ENCODE measurements around the gene MTHFD2. TPM values are rescaled to one million over a fixed set of nuclear protein-coding genes. Genes with fewer than 3 reads are reported as not detected.
"Not testable (repeated sequence)": the region's sequence is repeated elsewhere in the genome, so short reads cannot be mapped to it uniquely, and the experiment has no call there.

The MTHFD2 gene
- total RNA-seq, 1 donor, result 254 TPM

DNA sequence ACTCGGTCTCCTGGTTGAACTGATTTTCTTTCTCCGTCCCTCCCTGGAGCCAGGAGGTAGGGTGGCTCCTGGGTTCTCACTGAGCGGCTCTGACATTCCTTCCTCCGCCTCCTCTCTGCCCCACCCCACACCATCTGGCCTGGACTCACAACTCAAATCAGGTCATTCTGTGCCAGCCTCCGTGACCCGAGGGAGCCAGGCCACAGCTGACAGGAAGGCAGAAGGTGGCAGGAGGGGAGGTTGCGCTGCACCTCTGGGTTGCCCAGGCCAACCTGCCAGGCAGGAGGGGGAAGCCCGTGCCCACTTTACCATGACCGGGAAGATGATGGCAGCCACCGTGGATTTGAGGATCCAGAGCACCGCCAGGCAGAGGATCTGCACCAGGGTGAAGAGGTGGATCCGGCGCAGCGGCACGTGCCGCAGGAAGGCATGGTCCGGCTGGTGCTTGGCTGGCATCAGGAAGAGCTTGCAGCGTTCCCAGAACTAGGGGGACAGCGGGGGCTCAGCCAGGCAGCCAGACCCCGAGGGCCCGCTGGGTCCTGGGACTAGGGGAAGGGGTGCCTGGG, 28.3 kb downstream of the MTHFD2 start:
- no peak overlapping the region for H3K4me3 ChIP-seq (ENCODE audit: low read depth, low read length)
- DNase-seq (ENCODE audit: low read depth), result peak; percentile 26
- TF ChIP-seq, protein P1, sequence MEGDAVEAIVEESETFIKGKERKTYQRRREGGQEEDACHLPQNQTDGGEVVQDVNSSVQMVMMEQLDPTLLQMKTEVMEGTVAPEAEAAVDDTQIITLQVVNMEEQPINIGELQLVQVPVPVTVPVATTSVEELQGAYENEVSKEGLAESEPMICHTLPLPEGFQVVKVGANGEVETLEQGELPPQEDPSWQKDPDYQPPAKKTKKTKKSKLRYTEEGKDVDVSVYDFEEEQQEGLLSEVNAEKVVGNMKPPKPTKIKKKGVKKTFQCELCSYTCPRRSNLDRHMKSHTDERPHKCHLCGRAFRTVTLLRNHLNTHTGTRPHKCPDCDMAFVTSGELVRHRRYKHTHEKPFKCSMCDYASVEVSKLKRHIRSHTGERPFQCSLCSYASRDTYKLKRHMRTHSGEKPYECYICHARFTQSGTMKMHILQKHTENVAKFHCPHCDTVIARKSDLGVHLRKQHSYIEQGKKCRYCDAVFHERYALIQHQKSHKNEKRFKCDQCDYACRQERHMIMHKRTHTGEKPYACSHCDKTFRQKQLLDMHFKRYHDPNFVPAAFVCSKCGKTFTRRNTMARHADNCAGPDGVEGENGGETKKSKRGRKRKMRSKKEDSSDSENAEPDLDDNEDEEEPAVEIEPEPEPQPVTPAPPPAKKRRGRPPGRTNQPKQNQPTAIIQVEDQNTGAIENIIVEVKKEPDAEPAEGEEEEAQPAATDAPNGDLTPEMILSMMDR (IDR thresholded peaks at IDR 0.05; ENCODE audit: insufficient read depth, low read length), result no peak

DNA sequence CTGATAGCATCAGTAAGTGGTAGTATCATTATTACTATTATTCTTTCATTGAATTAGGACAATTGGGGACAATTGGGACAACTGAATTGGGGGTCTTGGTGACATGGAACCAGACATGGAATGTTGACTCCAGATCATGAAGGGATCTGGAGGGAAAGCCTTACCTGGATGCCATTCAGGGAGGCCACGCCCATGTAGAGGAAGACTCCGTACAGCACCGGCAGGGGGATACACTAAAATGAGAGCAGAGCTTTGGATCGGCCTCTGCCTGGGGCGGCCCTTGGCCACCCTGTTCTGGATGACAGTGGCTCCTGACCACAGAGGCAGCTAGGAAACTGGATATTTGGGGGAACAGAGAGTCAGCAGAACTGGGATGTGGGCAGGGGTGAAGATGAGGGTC, 29.2 kb downstream of the MTHFD2 start:
- TF ChIP-seq, protein P1 (IDR thresholded peaks at IDR 0.05; ENCODE audit: insufficient read depth, low read length), result no peak
- H3K4me3 ChIP-seq (ENCODE audit: low read depth, low read length), result no peak overlapping the region
- no peak for DNase-seq (ENCODE audit: low read depth)

- TF ChIP-seq, protein P1 (IDR thresholded peaks at IDR 0.05; ENCODE audit: insufficient read depth, low read length), result no peak
- no peak overlapping the region for H3K4me3 ChIP-seq (ENCODE audit: low read depth, low read length)
- DNase-seq (ENCODE audit: low read depth), result no peak
These were observed 30.4 kb downstream of the MTHFD2 start for GRCh38 chr2:74228772-74229171.

DNA sequence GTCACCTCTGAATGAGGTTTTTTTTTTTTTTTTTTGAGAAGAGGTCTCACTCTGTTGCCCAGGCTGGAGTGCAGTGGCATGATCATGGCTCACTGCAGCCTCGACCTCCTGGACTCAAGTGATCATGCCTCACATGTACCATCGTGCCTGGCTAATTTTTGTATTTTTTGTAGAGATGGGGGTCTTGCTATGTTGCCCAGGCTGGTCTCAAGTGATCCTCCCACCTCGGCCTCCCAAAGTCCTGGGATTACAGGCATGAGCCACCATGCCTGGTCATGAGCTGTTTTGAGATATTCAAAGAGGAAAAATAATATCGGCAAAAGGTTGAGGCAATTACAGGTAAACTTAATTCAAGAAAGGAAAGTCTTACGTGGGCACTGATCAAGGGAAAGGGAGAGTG, 31.4 kb downstream of the MTHFD2 start:
- not testable (repeated sequence) for H3K4me3 ChIP-seq (ENCODE audit: low read depth, low read length); DNase-seq (ENCODE audit: low read depth)

- H3K4me3 ChIP-seq (ENCODE audit: low read depth, low read length), result no peak overlapping the region
- TF ChIP-seq, protein P1 (IDR thresholded peaks at IDR 0.05; ENCODE audit: insufficient read depth, low read length), result no peak
- no peak for DNase-seq (ENCODE audit: low read depth)
These were observed 34.0 kb downstream of the MTHFD2 start for GRCh38 chr2:74232426-74232825.

- DNase-seq (ENCODE audit: low read depth), result no peak
- TF ChIP-seq, protein P1 (IDR thresholded peaks at IDR 0.05; ENCODE audit: insufficient read depth, low read length), result no peak
- no peak overlapping the region for H3K4me3 ChIP-seq (ENCODE audit: low read depth, low read length)
These were observed 35.2 kb downstream of the MTHFD2 start for GRCh38 chr2:74233648-74234047.

DNA sequence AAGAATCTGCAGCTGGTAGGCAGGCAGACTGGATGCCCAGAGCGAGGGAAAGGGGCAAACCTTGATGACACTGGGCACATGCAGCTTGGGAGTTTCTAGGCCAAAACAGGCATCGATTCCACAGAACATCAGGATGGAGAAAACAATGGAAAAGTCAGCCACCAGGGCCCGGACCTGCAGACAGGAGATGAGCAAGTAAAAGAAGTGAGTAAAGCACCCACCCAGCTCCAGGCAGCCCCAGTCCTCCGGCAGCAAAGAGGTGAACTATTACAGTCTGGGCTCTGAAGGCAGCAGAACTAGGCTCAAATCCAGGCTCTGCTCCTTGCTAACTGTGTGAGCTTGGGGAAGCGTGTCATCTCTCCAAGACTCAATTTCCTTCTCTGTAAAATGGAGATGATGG, 36.6 kb downstream of the MTHFD2 start:
- no peak overlapping the region for H3K4me3 ChIP-seq (ENCODE audit: low read depth, low read length)
- TF ChIP-seq, protein P1 (IDR thresholded peaks at IDR 0.05; ENCODE audit: insufficient read depth, low read length), result no peak
- no peak for DNase-seq (ENCODE audit: low read depth)
